Glomerular visceral epithelial cell (primary cell): Measurements from ENCODE around the gene TBX19.

Source experiments
- DNase-seq: peaks from one replicate; pipeline ENCODE4 v3.0.0-alpha.2; 2016; ENCODE audit errors: extremely low spot score

Gene TBX19

DNA sequence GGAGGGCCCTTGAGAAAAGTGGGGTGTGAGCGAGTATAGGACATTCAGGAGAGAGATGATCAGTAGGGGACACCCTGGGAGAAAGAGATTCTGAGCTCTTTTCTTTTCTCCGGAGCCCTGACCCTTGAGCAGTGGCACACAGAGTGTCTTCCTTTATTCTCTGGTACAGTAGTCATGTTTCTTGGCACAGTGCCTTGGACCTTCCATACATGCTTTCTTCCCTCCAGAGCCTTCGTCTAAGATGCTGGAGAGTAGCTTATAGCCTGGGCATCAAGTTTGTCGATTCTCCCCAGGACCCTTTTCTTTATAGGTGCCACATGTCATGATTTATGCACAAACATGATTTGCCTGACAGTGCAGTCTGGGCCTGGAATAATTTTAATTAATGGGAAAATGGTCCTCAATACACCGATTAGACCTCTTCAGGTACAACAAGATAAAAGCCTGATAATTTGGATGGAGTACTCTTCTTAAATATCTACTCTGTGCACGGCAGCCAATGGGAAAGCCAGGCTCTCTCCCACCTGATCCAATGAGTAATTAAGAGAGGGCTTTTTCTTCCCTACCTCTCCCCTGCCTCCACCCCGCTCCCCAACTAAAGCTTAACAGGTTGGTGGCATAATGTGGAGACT, at the start of gene TBX19:
Gene TBX19 (plus strand): TSS at position 582 of the 632 bp plus-strand sequence. CDS start 214 bp downstream, outside the sequence.
- no peak for DNase-seq

DNA sequence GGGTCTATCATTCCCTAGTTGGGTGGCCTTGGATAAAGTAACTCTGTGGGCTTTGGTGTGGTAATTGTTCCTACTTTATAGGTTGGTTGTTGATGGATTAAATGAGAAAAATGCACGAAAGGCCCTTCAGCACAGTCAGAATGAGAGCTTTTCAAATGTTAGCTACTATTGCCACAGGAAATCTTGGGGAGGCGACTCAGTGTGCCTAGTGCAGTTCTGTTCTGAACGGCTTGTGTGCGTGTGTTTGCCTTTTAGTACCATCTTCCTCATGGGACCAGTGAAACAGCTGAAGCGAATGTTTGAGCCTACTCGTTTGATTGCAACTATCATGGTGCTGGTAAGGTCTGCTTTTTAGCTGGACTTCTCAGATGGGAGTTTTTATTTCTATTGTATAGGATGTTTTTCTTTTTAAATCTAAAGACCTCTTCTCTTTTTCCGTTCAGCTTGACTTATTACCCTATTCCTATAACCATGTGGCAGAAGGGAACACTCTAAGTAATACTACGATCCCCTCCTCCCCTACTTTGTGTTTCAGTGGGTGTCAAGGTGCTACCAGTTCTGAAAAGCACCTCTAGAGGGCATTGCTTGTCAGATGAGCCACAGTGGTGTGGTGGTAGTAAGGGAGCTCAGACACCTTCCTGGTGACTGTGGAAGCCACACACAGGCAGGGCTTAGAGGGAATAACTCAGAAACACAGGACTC, 45.7 kb upstream of the TBX19 start:
- peak; percentile 45 for DNase-seq

GRCh38 chr1:168235548-168235885, 45.2 kb upstream of the TBX19 start:
- DNase-seq = no peak

DNA sequence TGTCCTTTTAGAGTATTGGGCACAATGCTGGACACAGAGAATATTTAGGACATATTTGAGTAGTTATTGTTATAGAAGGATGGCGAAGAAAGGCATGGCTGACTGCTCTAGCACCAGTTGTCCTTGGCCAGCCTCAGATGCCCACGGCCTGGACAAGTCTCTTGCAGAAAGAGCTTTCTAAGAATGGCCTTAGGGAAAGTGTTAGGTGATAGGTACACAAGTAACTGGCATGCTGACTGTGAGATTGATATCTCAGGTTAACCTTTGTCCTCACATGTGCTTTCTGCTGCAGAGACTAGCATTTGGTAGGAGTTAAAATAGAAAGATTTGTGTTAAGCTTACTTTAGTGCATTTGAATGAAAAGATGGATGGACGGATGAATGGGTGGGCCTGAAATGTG, 44.7 kb upstream of the TBX19 start:
- no peak for DNase-seq

GRCh38 chr1:168236836-168237611, 43.7 kb upstream of the TBX19 start:
- DNase-seq = no peak

DNA sequence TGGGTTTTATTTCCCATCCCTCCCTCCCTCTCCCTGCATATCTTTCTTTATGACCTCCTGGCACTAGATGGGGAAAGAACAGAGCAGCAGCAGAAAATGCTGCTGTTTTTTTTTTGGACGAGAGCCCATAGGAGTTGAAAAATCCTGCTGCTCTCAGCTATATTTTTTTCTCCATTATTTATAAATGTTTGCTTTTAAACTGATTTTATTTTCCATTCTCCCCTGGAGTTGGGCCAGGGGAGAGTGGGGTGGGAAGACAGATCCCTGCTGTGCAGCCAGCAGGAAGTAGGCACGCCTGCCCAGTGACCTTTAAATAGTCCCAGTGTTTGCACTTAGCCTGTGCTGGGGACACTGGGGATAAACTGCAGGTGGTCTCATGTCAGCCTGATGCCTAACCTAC, 37.5 kb upstream of the TBX19 start:
- no peak for DNase-seq

GRCh38 chr1:168243636-168244212, 37.0 kb upstream of the TBX19 start:
- no peak for DNase-seq

GRCh38 chr1:168245042-168245441, 35.6 kb upstream of the TBX19 start:
- DNase-seq = no peak

DNA sequence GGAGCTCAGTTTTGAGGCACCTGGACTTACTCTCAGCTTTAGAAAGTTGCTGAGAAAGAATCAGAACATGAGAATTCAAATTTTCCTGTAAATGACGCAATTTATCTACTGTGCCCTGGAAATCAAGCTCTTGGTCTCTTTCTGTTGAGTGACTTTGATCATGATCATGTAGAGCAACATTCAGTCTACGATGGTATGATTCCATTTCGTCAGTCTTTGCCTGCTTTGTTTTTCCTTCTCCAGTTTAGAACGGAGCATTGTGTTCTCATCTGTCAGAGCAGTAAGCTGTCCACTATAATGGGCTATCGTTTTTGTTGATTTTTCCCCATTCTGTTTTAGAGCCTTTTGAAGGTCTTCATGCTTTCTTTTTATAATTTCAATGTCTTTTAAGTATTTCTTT, 34.2 kb upstream of the TBX19 start:
- no peak for DNase-seq

DNA sequence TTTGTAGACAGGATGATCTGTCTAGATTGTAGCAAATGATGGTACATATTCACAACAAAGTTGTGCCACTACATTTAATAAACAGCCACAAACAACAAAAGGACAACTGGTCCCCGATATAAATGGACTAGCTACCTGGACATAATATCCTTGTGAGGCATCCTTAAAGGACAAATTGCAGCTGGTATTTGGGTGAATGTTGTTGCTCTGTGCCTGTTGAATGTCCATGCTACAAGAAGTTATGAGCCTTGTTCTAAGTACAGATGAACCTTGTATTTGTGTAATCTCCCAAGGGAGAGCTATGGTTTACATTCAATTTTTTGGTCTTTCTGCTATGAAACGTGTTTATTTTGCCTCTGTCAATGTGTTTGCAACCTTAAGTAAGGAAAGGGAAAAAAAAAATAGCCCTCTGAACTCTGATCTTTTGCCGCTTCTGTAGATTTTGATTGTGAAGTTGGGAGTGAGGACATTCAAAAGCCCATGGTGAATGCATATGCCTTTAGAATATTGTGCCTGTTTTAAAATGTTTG, 28.4 kb upstream of the TBX19 start:
- no peak for DNase-seq

- no peak for DNase-seq
Observed at GRCh38 chr1:168256164-168256563, 24.5 kb upstream of the TBX19 start.

GRCh38 chr1:168257397-168257796, 23.3 kb upstream of the TBX19 start:
- no peak for DNase-seq

DNA sequence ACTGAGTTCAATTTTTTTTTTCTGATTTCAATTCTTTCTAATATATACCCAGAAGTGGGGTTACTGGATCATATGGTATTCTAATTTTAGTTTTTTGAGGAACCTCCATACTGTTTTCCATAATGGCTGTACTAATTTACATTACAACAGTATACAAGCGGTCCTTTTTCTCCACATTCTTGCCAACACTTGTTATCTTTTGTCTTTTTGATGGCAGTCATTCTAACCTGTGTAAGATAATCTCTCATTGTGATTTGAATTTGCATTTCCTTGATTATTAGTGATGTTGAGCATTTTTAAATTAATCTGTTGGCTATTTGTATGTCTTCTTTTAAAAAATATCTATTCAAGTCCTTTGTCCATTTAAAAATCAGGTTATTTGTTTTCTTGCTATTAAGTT, 21.1 kb upstream of the TBX19 start:
- DNase-seq = no peak

GRCh38 chr1:168260393-168260792, 20.3 kb upstream of the TBX19 start:
- no peak for DNase-seq

DNA sequence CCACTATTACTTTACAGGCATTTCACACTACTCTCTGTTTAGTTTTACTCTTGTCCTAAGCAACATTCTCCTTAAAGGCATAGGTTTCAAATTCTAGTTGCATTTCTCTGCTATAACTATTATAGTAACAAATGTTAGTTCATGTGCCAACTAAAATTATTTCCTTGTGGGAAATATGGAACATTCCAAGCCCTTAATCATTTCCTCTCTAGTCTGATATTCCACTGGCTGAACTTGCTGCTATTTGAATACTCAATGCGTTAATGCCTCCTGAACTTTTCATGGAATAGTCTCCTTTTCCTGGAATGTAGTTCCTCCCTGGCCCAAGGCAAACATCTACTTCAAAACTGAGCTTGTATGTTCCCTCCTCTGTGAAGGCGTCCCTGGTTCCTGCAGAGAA, 19.3 kb upstream of the TBX19 start:
- no peak for DNase-seq

- no peak for DNase-seq
Observed at GRCh38 chr1:168263130-168263529, 17.5 kb upstream of the TBX19 start.

- no peak for DNase-seq
Observed at GRCh38 chr1:168264296-168264695, 16.4 kb upstream of the TBX19 start.

DNA sequence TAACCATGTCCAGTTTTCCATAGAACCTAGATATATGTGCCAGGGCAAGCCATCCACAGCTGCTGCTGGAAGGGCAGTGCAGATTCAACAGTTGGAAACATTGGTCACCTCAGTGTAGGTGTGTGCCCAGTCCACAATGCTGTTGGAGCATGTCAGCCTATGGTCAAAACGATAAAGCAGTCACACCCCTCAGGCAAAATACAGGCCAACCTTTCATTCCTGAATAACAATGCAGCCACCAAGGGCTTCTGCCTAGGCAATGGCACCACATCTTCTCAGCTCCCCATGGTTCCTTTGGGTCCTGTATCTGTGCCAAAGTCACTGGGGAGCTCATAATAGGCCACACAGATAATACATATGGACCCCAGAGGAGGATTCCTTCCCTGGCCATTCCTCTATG, 15.1 kb upstream of the TBX19 start:
- no peak for DNase-seq

DNA sequence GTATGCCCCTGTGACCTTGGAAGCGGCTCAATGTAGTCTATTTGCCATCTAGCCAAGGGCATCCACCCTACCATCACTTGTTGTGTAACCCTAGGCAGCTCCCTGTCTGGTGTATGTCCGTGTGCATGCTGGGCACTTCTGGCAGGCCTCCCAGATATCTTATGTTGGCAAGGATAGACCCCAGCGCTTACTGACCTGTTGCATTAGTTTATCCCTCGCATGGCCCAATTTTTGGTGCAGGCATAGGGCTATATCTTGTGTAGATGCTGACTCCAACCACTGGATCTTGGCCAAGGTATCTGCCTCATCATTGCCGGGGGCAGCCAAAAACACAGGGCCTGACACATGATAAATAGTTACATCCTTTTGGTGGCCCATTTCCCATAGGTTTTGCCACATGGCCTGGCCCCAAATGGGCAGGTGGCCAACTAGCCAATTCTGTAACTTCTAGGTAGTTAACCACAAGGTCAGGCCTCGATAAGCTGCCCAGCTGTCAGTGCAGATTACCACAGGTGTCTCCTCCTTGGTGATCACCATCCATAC, 14.0 kb upstream of the TBX19 start:
- DNase-seq = peak; percentile 12

DNA sequence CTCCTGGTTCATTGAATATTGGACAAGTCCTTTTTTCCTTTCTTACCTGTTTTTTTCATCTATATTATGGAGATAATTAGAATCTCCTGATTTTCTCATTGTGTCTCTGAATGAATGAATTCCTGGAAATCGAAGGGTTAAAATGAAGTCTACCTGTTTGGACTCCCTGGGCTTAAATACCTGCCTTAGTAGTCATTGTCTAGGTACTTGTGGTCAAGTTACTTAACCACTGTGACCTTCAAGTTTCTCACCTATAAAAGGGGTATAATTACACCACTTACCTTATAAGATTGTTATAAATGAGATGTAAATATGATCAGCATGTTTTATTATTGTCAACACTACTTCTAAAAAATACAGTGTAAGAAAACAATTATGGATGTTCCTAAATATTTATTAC, 9.0 kb upstream of the TBX19 start:
- no peak for DNase-seq

GRCh38 chr1:168273575-168273974, 7.1 kb upstream of the TBX19 start:
- no peak for DNase-seq

- DNase-seq = no peak
Observed at GRCh38 chr1:168279253-168279652, 1.4 kb upstream of the TBX19 start.
